HG03342 (cell line): ENCODE results near the gene ISLR.
"Not testable (repeated sequence)": the region's sequence is repeated elsewhere in the genome, so short reads cannot be mapped to it uniquely, and the experiment has no call there.

ENCODE experiments used
- ATAC-seq: cut with Tn5 transposase; IDR thresholded peaks from one replicate; pipeline ENCODE4 v1.9.1; 2021; ENCODE audit warnings: mild to moderate bottlenecking, moderate library complexity; ENCODE audit not compliant: unreplicated experiment

Gene ISLR

GRCh38 chr15:74136814-74137536 lies 36.5 kb upstream of the ISLR start:
- ATAC-seq, result no peak

- ATAC-seq, result no peak
These were observed 36.0 kb upstream of the ISLR start for GRCh38 chr15:74137537-74137894.

GRCh38 chr15:74138642-74139041 lies 34.9 kb upstream of the ISLR start:
- ATAC-seq, result no peak

- ATAC-seq, result no peak
These were observed 31.9 kb upstream of the ISLR start for GRCh38 chr15:74141591-74141990.

- ATAC-seq, result no peak
These were observed 29.2 kb upstream of the ISLR start for GRCh38 chr15:74144153-74144775.

GRCh38 chr15:74146277-74146800 lies 27.2 kb upstream of the ISLR start:
- ATAC-seq, result no peak

GRCh38 chr15:74147051-74147450 lies 26.5 kb upstream of the ISLR start:
- no peak for ATAC-seq

- no peak for ATAC-seq
These were observed 17.6 kb upstream of the ISLR start for GRCh38 chr15:74155766-74156417.

GRCh38 chr15:74156678-74157411 lies 16.7 kb upstream of the ISLR start:
- ATAC-seq, result no peak

GRCh38 chr15:74157868-74158827 lies 15.4 kb upstream of the ISLR start:
- ATAC-seq, result no peak

- peak; percentile 65 for ATAC-seq
These were observed 14.5 kb upstream of the ISLR start for GRCh38 chr15:74158855-74159650.

GRCh38 chr15:74159773-74160172 lies 13.7 kb upstream of the ISLR start:
- ATAC-seq, result no peak

- ATAC-seq, result not testable (repeated sequence)
These were observed 13.1 kb upstream of the ISLR start for GRCh38 chr15:74160390-74160789.

GRCh38 chr15:74162195-74162536 lies 11.3 kb upstream of the ISLR start:
- ATAC-seq, result not testable (repeated sequence)

- no peak for ATAC-seq
These were observed 8.0 kb upstream of the ISLR start for GRCh38 chr15:74165461-74165860.

GRCh38 chr15:74167891-74168331 lies 5.6 kb upstream of the ISLR start:
- ATAC-seq, result no peak

- no peak for ATAC-seq
These were observed 4.8 kb upstream of the ISLR start for GRCh38 chr15:74168711-74169126.

- no peak for ATAC-seq
These were observed 3.3 kb upstream of the ISLR start for GRCh38 chr15:74170071-74170844.
